ENCODE results near the gene THSD8. TPM values are rescaled to one million over a fixed set of nuclear protein-coding genes. Genes with fewer than 3 reads are reported as not detected.
"Not testable (repeated sequence)": the region's sequence is repeated elsewhere in the genome, so short reads cannot be mapped to it uniquely, and the experiment has no call there.

The THSD8 gene
- total and polyA plus RNA-seq, 4 donors: 1.2 to 2.5 TPM; not detected in 2

GRCh38 chr19:12793290-12794195, 8.3 kb upstream of the THSD8 start:
- Histone ChIP-seq H3K9me3 (ENCODE audit: control insufficient read depth, low read length) (no peaks in the 10 kb centered on the region), H3K27me3 (ENCODE audit: control insufficient read depth in 1 of 2, insufficient read depth in 2 of 2, low read length in 1 of 2) (peaks cover 0 to 4% of the 10 kb centered on the region in 2 donors), H3K4me3 (ENCODE audit: low read length in 2 of 2) (peak overlapping the region; percentile 70 to 73), H3K4me1 (ENCODE audit: control insufficient read depth in 1 of 2, insufficient read depth in 2 of 2, low read length in 2 of 2) (no peaks in the 10 kb centered on the region), H3K27ac (ENCODE audit: low read depth in 1 of 2, low read length in 2 of 2) (peak overlapping the region; percentile 86 to 87), H3K36me3 (ENCODE audit: control insufficient read depth in 1 of 2, insufficient read depth in 2 of 2, low read length in 1 of 2) (no peaks in the 10 kb centered on the region)
- ATAC-seq (ENCODE audit: low FRiP score): peak; percentile 62
- WGBS, 2 donors: 0 to 1% methylated on average over 62 to 81 of the region's 81 CpGs
- peak; percentile 95 to 98 for DNase-seq
- intact Hi-C loops (cut with DNase I): loop anchor here (1.0 to 10.0 kb wide), 4 partner anchors 16 to 1256 kb away; partner anchors contain the start of genes CNN1 (in 1 of the 2), IER2 (in 1 of the 2) and STX10 (in 1 of the 2)

- ATAC-seq (ENCODE audit: low FRiP score) (no peak), DNase-seq (no peak)
- Histone ChIP-seq H3K4me1 (ENCODE audit: control insufficient read depth in 1 of 2, insufficient read depth in 2 of 2, low read length in 2 of 2) (no peaks in the 10 kb centered on the region), H3K36me3 (ENCODE audit: control insufficient read depth in 1 of 2, insufficient read depth in 2 of 2, low read length in 1 of 2) (no peaks in the 10 kb centered on the region), H3K4me3 (ENCODE audit: low read length in 2 of 2) (peak overlapping the region in 1 of 2 donors; percentile 37), H3K27ac (ENCODE audit: low read depth in 1 of 2, low read length in 2 of 2) (peak overlapping the region; percentile 86 to 87), H3K9me3 (ENCODE audit: control insufficient read depth, low read length) (no peaks in the 10 kb centered on the region), H3K27me3 (ENCODE audit: control insufficient read depth in 1 of 2, insufficient read depth in 2 of 2, low read length in 1 of 2) (peaks cover 0 to 4% of the 10 kb centered on the region in 2 donors)
- intact Hi-C loops (cut with DNase I): loop anchor here (1.0 to 10.0 kb wide), 4 partner anchors 17 to 1257 kb away; partner anchors contain the start of genes CNN1 (in 1 of the 2), IER2 (in 1 of the 2) and STX10 (in 1 of the 2)
- 67 to 69% methylated on average over 7 of the region's 7 CpGs for WGBS, 2 donors
These were observed 7.5 kb upstream of the THSD8 start for GRCh38 chr19:12794196-12794941.

DNA sequence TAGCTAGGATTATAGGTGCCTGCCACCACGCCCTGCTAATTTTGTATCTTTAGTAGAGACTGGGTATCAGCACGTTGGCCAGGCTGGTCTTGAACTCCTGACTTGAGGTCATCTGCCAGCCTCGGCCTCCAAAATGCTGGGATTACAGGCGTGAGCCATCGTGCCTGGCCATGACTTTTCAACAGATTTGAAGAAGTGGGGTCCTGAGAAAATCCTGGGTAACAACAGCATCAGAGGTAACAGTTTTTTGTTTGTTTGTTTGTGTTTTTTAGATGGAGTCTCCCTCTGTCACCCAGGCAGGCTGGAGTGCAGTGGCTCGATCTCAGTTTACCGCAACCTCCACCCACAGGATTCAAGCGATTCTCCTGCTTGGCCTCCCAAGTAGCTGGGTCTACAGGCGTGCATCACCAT, 6.9 kb upstream of the THSD8 start:
- no peak overlapping the region for H3K4me3 ChIP-seq (ENCODE audit: low read length in 2 of 2)
- no peaks in the 10 kb centered on the region for H3K9me3 ChIP-seq (ENCODE audit: control insufficient read depth, low read length)
- H3K4me1 ChIP-seq (ENCODE audit: control insufficient read depth in 1 of 2, insufficient read depth in 2 of 2, low read length in 2 of 2): no peaks in the 10 kb centered on the region
- no peak for DNase-seq
- ATAC-seq (ENCODE audit: low FRiP score): no peak
- H3K27ac ChIP-seq (ENCODE audit: low read depth in 1 of 2, low read length in 2 of 2): no peak overlapping the region
- H3K27me3 ChIP-seq (ENCODE audit: control insufficient read depth in 1 of 2, insufficient read depth in 2 of 2, low read length in 1 of 2): peaks cover 0 to 4% of the 10 kb centered on the region in 2 donors
- intact Hi-C loops (cut with DNase I): loop anchor here (1.0 to 10.0 kb wide), 7 partner anchors 17 to 1258 kb away; partner anchors contain the start of genes CNN1 (in 1 of the 2), IER2 (in 1 of the 2), STX10 (in 1 of the 2) and TNPO2 (in 1 of the 2)
- no peaks in the 10 kb centered on the region for H3K36me3 ChIP-seq (ENCODE audit: control insufficient read depth in 1 of 2, insufficient read depth in 2 of 2, low read length in 1 of 2)
- 91 to 93% methylated on average over 9 of the region's 9 CpGs for WGBS, 2 donors

DNA sequence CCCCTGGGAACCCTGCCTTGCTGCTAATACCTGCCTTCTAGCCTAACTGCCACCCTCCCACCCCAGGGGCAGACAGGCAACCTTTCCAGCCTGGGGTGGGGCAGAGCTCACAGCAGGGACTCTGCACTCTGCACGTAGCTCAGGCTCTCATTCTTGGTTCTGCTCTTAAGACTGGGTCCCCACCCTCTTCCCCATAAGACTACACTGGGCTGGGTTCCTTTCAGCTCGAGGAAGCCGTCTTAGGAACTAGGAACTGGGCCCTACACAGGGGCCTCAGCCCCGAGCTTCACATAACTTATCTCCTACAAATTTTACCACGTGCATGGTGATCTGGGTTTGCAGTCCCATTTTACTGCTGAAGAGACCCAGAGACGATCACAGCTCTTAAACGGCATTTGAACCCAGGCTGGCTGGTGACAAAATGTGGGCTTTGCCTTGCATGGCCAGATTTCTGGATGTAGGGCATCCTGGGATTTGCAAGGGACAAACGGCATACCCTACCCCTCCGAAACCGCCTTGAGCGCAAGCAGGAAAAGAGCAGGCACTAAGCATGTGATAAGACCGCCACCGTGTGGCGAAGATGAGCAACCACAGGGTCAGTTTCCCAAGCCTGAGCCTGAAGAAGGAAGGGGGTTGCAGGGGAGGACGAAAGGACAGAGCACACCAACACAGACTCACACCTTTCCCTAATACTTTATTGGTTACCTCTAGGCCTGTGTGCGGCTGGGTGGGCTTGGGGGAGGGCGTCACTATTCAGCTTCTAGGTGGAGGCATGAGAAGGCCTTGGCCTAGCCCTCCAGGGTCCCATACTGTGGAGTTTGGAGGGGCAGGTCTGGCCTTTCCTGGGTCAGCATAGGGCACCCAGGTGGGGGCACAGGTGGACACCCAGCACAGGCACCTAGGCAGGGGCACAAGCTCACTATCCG, 5.5 kb upstream of the THSD8 start:
- ATAC-seq (ENCODE audit: low FRiP score) (peak; percentile 55), DNase-seq (peak; percentile 83 to 90)
- intact Hi-C loops (cut with DNase I): loop anchor here (1.0 to 10.0 kb wide), 4 partner anchors 23 to 1048 kb away; partner anchors contain the start of gene TNPO2 (in 1 of the 2)
- H3K36me3 ChIP-seq (ENCODE audit: control insufficient read depth in 1 of 2, insufficient read depth in 2 of 2, low read length in 1 of 2): no peaks in the 10 kb centered on the region
- peaks cover 0 to 2% of the 10 kb centered on the region in 2 donors for H3K27me3 ChIP-seq (ENCODE audit: control insufficient read depth in 1 of 2, insufficient read depth in 2 of 2, low read length in 1 of 2)
- no peak overlapping the region for H3K4me3 ChIP-seq (ENCODE audit: low read length in 2 of 2)
- H3K9me3 ChIP-seq (ENCODE audit: control insufficient read depth, low read length): no peaks in the 10 kb centered on the region
- no peaks in the 10 kb centered on the region for H3K4me1 ChIP-seq (ENCODE audit: control insufficient read depth in 1 of 2, insufficient read depth in 2 of 2, low read length in 2 of 2)
- 4 to 6% methylated on average over 18 of the region's 18 CpGs for WGBS, 2 donors
- H3K27ac ChIP-seq (ENCODE audit: low read depth in 1 of 2, low read length in 2 of 2): peak overlapping the region in 1 of 2 donors; percentile 34

GRCh38 chr19:12797141-12797587, 4.7 kb upstream of the THSD8 start:
- DNase-seq (no peak), ATAC-seq (ENCODE audit: low FRiP score) (no peak)
- Histone ChIP-seq H3K36me3 (ENCODE audit: control insufficient read depth in 1 of 2, insufficient read depth in 2 of 2, low read length in 1 of 2) (no peaks in the 10 kb centered on the region), H3K27me3 (ENCODE audit: control insufficient read depth in 1 of 2, insufficient read depth in 2 of 2, low read length in 1 of 2) (peaks cover 0 to 2% of the 10 kb centered on the region in 2 donors), H3K27ac (ENCODE audit: low read depth in 1 of 2, low read length in 2 of 2) (no peak overlapping the region), H3K4me1 (ENCODE audit: control insufficient read depth in 1 of 2, insufficient read depth in 2 of 2, low read length in 2 of 2) (no peaks in the 10 kb centered on the region), H3K9me3 (ENCODE audit: control insufficient read depth, low read length) (no peaks in the 10 kb centered on the region), H3K4me3 (ENCODE audit: low read length in 2 of 2) (no peak overlapping the region)
- intact Hi-C loops (cut with DNase I): loop anchor here (5.0 to 10.0 kb wide), 3 partner anchors 35 to 1048 kb away; partner anchors contain the start of gene TNPO2 (in 1 of the 2)
- WGBS, 2 donors: 90 to 93% methylated on average over 6 of the region's 6 CpGs

GRCh38 chr19:12797607-12798006, 4.3 kb upstream of the THSD8 start:
- not testable (repeated sequence) for H3K36me3 ChIP-seq (ENCODE audit: control insufficient read depth in 1 of 2, insufficient read depth in 2 of 2, low read length in 1 of 2); H3K27me3 ChIP-seq (ENCODE audit: control insufficient read depth in 1 of 2, insufficient read depth in 2 of 2, low read length in 1 of 2); H3K27ac ChIP-seq (ENCODE audit: low read depth in 1 of 2, low read length in 2 of 2); H3K9me3 ChIP-seq (ENCODE audit: control insufficient read depth, low read length); H3K4me3 ChIP-seq (ENCODE audit: low read length in 2 of 2); ATAC-seq (ENCODE audit: low FRiP score); H3K4me1 ChIP-seq (ENCODE audit: control insufficient read depth in 1 of 2, insufficient read depth in 2 of 2, low read length in 2 of 2); DNase-seq
- 92 to 93% methylated on average over 7 of the region's 7 CpGs for WGBS, 2 donors
- intact Hi-C loops (cut with DNase I): loop anchor here (5.0 to 10.0 kb wide), 3 partner anchors 35 to 1047 kb away; partner anchors contain the start of gene TNPO2 (in 1 of the 2)

DNA sequence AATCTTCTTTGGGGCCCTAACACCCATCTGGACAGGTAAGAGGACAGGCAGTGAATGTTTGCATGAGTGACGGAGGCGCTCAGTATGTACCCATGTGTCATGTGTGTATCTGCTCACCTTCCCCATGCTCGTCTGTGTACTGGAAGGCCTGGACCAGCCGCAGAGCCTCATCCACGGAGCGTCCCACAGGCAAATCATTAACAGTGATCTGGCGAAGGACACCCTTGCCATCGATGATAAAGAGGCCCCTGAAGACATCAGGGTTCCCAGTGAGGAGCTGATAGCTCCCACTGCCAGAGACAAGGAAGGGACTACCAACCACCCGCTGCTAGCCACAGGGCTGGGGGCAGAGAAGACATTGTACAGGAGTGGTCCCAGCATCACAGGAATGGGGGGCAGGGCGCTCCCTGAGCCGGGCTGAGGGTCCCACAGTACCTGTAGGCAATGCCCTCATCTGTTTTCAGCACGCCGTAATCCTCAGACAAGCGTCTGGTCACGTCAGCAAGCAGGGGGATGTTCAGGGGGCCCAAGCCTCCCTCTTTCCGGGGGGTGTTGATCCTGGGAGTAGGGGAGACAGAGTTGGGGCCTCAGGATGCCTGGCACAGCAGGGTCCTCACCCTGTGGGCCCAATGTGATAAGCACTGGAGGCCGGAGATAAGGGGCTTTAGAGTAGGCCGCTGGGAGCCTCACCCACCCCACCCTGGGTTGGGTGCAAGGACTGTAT, 2.0 kb upstream of the THSD8 start:
- Histone ChIP-seq H3K4me3 (ENCODE audit: low read length in 2 of 2) (no peak overlapping the region), H3K27ac (ENCODE audit: low read depth in 1 of 2, low read length in 2 of 2) (no peak overlapping the region), H3K27me3 (ENCODE audit: control insufficient read depth in 1 of 2, insufficient read depth in 2 of 2, low read length in 1 of 2) (no peaks in the 10 kb centered on the region), H3K9me3 (ENCODE audit: control insufficient read depth, low read length) (no peaks in the 10 kb centered on the region), H3K36me3 (ENCODE audit: control insufficient read depth in 1 of 2, insufficient read depth in 2 of 2, low read length in 1 of 2) (no peaks in the 10 kb centered on the region), H3K4me1 (ENCODE audit: control insufficient read depth in 1 of 2, insufficient read depth in 2 of 2, low read length in 2 of 2) (no peaks in the 10 kb centered on the region)
- intact Hi-C loops (cut with DNase I): loop anchor here (5.0 to 10.0 kb wide), 3 partner anchors 38 to 1045 kb away; partner anchors contain the start of gene TNPO2 (in 1 of the 2)
- no peak for ATAC-seq (ENCODE audit: low FRiP score)
- 87 to 90% methylated on average over 18 of the region's 18 CpGs for WGBS, 2 donors
- DNase-seq: no peak
